Jurkat, Clone E6-1 (cell line): Measurements from ENCODE around the gene PDSS2. TPM values are rescaled to one million over a fixed set of nuclear protein-coding genes. Genes with fewer than 3 reads are reported as not detected.

Experiments
- DNase-seq: peaks from one replicate; pipeline ENCODE4 v3.0.0-alpha.2; 2011; ENCODE audit warnings: low read depth, low spot score
- H3K4me3 ChIP-seq: 2 replicates; pipeline ENCODE4 v1.5.1; 2011; ENCODE audit warnings: mild to moderate bottlenecking, low read length, control low read depth, moderate library complexity
- polyA plus RNA-seq: library from polyadenylated mRNA; unstranded; fragments of >200 nt; gene quantifications from one replicate; pipeline ENCODE4 v1.2.1, GENCODE V29; 2012; ENCODE audit warnings: missing spikeins; ENCODE audit not compliant: insufficient read length, insufficient read depth

The PDSS2 gene
- 11.0 TPM for polyA plus RNA-seq

DNA sequence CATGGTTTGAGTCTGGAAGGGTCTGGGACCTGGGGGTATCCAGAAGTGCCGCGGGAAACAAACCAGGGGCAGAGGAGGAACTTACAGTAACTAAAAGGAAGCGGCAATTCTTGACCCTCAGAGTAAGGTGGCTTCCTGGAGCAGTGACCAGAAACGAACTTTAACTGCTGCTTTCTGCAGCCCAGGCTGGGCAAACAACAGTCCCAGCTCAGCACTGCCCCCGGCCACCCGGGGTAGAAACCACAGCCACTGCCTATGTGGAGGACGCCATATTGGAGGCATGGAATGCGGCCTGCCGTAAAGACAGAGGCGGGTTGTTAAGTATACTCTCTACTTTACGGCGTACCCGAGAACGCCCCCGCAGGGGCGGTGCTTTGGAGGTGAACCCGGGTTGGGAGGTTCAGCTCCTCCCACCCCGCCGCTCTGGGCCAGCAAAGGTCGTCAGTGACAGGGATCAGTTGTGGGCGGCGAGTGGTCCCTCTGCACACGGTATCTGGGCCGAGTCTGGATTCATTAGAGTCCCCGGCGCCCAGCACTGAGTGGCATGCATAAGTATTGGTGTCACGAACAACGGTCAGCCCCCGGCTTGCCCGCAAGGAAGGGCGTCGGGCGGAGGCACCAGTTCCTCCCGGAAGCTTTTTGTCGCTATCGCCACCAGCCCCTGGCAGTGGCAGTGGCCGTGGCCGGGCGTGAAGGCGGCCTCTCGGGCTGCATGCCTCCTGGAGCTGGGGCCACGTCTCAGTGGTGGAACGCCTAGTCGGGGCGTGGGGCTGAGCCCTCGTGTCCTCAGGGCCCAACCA lies at the start of gene PDSS2:
Gene PDSS2, minus strand, starts transcription at position 282 of the 800 bp plus-strand sequence. Its CDS starts 279 bp downstream, at position 3.
- H3K4me3 ChIP-seq, result peak within 1 kb of the TSS; percentile 97
- DNase-seq, result peak; percentile 96

DNA sequence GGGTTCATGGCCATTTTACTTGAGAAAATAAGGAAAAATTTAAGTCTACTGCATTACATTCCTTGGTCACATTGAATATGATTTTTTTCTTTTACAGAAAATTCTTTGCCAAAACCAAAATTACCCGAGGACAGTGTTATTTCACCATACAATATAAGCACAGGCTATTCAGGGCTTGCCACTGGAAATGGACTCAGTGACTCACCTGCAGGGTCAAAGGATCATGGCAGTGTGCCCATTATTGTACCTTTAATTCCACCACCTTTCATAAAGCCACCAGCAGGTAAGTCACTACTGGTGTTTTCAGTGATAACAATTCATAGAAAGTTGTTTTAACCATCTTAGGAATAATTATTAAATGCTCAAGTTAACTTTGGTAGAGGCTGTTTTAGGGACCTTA lies 46.8 kb upstream of the PDSS2 start:
- no peak for DNase-seq
- H3K4me3 ChIP-seq, result no peak overlapping the region

DNA sequence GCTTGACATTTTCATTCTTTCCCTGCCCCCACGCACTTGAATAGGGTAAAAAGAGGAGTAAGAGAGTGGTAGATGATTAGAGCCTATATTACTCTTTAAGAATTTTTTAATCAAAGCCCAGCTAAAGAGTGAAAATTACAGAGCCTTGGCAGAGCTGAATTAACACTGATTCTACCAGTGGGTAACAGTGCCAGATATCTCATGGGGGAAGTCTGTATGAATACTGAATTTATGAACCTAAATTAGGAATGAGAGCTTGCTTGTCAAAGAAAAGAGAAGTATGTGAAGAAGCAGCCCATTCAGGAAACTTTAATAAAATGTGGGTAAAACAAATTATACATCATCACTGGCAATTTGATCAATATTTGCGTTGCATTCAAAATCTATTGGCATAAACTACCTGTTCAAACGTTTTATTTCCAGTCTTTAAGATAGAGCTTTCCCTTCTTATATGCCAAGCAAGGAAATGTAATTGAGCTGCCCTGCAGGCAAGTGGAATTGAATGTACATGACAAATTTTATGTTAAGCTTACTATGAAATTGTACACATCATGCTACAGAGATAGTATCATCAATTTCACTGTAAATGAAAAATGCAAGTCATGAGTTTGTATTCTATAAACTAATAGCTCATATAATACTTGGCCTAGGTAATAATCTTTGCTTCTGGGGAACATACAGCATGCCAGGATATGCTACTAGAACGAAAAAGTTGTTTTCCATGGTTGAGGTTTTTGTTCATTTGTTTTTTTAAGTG lies 45.1 kb upstream of the PDSS2 start:
- H3K4me3 ChIP-seq, result no peak overlapping the region
- no peak for DNase-seq

- DNase-seq, result no peak
- H3K4me3 ChIP-seq, result no peak overlapping the region
Observed at GRCh38 chr6:107496892-107497684, 37.7 kb upstream of the PDSS2 start.

DNA sequence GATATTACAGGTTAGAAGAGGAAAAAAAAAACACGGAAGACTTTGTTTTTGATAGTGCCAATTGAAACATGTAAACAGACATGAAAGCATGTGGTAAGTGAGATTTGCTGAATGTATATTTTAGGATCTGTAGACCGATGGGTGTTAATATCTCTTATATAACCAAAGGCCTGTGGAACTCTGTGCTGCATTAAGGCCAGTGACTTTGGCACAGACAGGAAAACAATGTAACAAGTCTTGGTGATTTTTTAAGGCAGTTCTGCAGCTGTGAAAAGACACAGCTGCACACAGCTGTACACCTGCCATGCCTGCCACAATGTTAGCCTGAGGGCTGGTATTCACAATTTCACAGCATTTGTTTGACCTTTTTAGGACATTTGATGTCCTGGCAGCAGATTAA lies 36.6 kb upstream of the PDSS2 start:
- DNase-seq, result no peak
- no peak overlapping the region for H3K4me3 ChIP-seq

GRCh38 chr6:107495196-107495643 lies 35.9 kb upstream of the PDSS2 start:
- DNase-seq, result no peak
- no peak overlapping the region for H3K4me3 ChIP-seq

DNA sequence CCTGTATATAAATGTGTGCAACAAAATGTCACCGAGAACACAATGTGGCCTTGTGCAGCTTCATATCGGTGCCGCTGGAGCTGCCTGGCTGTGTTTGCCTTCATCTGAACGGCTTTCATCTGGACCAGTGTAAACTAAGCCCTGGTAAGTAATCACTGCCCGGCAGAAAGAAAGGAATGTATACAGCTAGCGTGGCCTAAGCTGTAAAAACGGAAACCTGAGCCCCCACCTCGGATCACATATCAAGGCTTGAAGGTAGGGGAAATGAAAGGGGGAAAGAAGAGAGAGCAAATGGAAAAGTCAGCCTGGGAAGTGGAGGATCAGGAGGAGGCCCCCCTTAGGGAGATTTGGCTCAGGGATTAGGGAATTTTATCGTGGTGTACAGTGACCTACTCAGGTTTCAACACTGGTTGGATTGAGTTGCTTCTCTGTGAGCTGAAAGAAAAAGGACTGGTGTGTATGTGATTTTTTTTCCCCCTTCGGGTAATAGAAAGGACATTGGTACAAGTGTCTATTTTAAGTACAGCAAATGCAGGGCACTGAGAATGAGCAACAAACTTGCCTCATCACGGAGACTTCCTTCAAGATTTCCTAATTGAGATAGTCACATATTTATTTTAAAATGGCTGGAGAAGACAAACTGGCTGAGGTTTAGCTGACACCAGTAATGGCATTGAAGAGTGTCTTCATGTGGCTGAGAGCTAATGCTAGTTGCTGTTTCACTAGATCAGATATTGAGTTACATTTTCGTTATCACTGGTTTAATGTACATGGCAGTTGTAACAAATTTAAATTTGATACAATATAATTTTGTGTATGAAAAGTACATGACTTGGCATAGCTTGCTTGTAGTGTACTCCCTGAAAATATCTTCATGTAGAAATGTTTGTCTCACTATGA lies 34.0 kb upstream of the PDSS2 start:
- H3K4me3 ChIP-seq, result no peak overlapping the region
- no peak for DNase-seq

- H3K4me3 ChIP-seq, result no peak overlapping the region
- DNase-seq, result no peak
Observed at GRCh38 chr6:107491760-107492660, 32.6 kb upstream of the PDSS2 start.

DNA sequence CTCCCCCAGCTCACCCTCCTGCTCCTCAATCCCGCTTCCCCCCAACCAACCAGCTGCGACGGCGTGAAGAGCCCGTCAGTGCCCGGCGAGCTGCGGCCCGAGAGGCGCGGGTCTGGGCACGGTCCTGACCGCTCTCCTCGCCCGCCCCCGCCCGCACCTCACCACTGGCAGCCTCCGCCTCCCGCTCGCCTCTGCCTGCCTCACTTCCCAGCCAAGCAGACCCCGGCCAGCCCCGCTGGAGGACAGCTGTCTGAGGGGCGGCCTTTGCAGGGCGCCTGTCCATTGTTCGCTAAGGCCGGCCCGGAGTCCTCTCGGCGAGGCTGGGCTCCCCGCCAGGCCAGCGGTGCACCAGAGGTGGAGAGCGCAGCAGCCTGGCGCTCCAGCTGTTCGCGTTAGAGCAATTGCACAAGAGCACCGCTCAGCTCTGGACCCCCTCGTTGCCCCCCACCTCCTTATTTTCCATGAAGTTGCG lies 31.8 kb upstream of the PDSS2 start:
- no peak overlapping the region; the same call in 1 of the 2 replicates for H3K4me3 ChIP-seq
- DNase-seq, result no peak

GRCh38 chr6:107490566-107491137 lies 31.3 kb upstream of the PDSS2 start:
- no peak for DNase-seq
- H3K4me3 ChIP-seq, result peak overlapping the region; percentile 72

DNA sequence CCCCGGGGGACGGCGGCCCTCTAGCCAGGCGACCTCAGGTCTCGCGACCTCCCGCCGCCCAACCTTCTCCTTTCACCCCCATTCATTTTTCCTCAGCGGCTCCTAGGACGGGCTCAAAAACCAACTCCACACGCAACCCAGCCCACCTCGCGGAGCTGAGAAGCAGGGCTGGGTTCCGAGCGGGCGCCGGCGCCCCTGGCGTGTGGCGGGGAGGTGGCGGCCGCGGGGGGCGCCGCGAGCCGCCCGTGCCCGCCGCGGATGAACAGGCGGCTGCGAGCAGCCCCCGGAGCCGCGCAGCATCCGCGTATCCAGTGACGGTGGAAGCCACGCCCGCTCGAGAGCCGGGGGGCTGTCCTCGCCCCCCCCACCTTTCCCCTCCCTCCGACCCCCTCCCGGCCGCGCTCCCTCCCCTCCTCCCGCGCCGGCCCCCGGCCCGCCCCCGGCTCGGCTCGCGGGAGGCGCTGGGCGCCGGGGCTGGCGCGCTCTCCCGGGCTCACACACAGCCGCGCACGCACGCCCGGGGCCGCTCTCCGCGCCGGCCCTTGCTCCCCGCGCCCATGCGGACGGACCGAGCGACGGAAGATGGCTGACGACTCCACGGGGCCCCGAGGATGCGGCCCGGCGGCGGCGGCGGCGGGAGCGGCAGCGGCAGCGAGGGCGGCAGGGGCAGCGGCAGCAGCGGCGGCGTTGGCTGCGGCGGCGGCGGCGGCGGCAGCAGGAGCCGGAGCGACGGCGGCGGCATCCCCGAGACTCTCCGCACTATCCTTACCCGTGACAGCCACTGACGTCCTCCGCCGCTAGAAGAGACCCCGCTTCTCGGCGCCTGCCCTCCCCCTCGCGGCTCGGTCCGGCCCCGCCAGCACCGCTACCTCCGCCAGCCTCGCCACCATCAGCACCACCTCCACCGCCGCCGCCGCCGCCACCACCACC lies 30.5 kb upstream of the PDSS2 start, which contains the start of gene SOBP:
Gene SOBP, plus strand, starts transcription at position 482 of the 930 bp plus-strand sequence. CDS start 500 bp downstream, outside the sequence.
- peak within 1 kb of the TSS; percentile 72 for H3K4me3 ChIP-seq
- DNase-seq, result peak; percentile 63

- H3K4me3 ChIP-seq, result peak overlapping the region; percentile 72
- no peak for DNase-seq
Observed at GRCh38 chr6:107488875-107489635, 29.7 kb upstream of the PDSS2 start.

- no peak for DNase-seq
- peak overlapping the region; percentile 72 for H3K4me3 ChIP-seq
Observed at GRCh38 chr6:107488174-107488874, 29.0 kb upstream of the PDSS2 start.

DNA sequence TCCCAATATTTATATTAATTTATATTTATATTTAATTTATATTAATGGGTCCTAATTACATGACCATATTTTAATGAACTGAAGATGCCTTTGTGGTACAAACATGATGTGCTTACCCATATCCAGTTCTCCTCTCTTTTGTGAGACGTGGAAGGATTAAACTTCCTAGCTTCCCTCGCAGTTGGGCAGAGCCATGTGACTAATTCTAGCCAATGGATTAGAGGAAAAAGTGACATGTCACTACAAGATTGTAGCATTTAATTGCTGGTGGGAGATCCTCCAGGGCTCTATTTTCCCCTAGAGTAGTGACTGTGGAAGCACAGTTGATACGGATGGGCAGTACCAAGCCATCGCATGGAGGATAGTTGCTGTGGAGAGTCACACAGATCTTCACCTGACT lies 25.8 kb upstream of the PDSS2 start:
- H3K4me3 ChIP-seq, result no peak overlapping the region
- no peak for DNase-seq
